Caco-2 (cell line): ENCODE data around the gene JPH2. TPM values are rescaled to one million over a fixed set of nuclear protein-coding genes. Genes with fewer than 3 reads are reported as not detected.

Experiments
- BruUV-seq: library from RNA; stranded (reverse); fragments of 400-500 nt; replicated peaks from 2 replicates; lab custom pipeline; 2021; lab: Mats Ljungman, UMichigan
- CTCF ChIA-PET: fragments of 300-600 bp; sonication (Branson Sonifier 250); formaldehyde crosslinking; loops from one replicate; lab custom pipeline; 2022; ENCODE audit warnings: antibody characterized with exemption; lab: Charles Lee
- POLR2A ChIA-PET: fragments of 300-600 bp; sonication (Branson Sonifier 250); formaldehyde crosslinking; loops from one replicate; lab custom pipeline; 2022; ENCODE audit warnings: antibody characterized with exemption; lab: Charles Lee
- DNase-seq, 2 experiments: peaks; one replicate each; pipeline versions ENCODE4 v3.0.0 to v3.0.0-alpha.2; 2020 to 2022
- H3K27me3 ChIP-seq: replicated peaks from 2 replicates; pipeline ENCODE4 v1.6.0; 2011; ENCODE audit warnings: low read length; ENCODE audit not compliant: control insufficient read depth, insufficient read depth
- H3K36me3 ChIP-seq: 2 replicates; pipeline ENCODE4 v1.5.1; 2011; ENCODE audit warnings: low read length; ENCODE audit not compliant: control insufficient read depth, insufficient read depth
- H3K4me1 ChIP-seq: fragments of 250-450 bp; sonication (Bioruptor Pico); 2 replicates; pipeline ENCODE4 v1.5.1; 2020; ENCODE audit warnings: mild to moderate bottlenecking
- H3K4me3 ChIP-seq: 2 replicates; pipeline ENCODE4 v1.5.1; 2011; ENCODE audit warnings: low read depth, mild to moderate bottlenecking, control low read depth, low read length
- H3K9me3 ChIP-seq: fragments of 250-450 bp; sonication (Bioruptor Pico); 2 replicates; pipeline ENCODE4 v1.5.1; 2020; ENCODE audit warnings: mild to moderate bottlenecking, moderate library complexity
- H3K27ac Mint-ChIP-seq: one replicate; pipeline ENCODE4 v1.8.0; 2022; ENCODE audit warnings: mixed read lengths; ENCODE audit not compliant: unreplicated experiment
- H3K27me3 Mint-ChIP-seq: one replicate; pipeline ENCODE4 v1.8.0; 2022; ENCODE audit warnings: mixed read lengths; ENCODE audit not compliant: insufficient read depth, unreplicated experiment
- H3K36me3 Mint-ChIP-seq: one replicate; pipeline ENCODE4 v1.8.0; 2022; ENCODE audit warnings: mild to moderate bottlenecking, mixed read lengths; ENCODE audit not compliant: insufficient read depth, unreplicated experiment
- H3K4me1 Mint-ChIP-seq: one replicate; pipeline ENCODE4 v1.8.0; 2022; ENCODE audit warnings: low read depth, mixed read lengths; ENCODE audit not compliant: unreplicated experiment
- H3K4me3 Mint-ChIP-seq: one replicate; pipeline ENCODE4 v1.8.0; 2022; ENCODE audit warnings: mild to moderate bottlenecking, moderate library complexity, mixed read lengths; ENCODE audit not compliant: unreplicated experiment
- H3K9me3 Mint-ChIP-seq: one replicate; pipeline ENCODE4 v1.8.0; 2022; ENCODE audit warnings: mixed read lengths; ENCODE audit not compliant: unreplicated experiment
- intact Hi-C: fragments of 100-400 bp; cut with micrococcal nuclease; formaldehyde crosslinking; loops from one replicate; pipeline ENCODE4 v1.10.0; 2022; ENCODE audit not compliant: unreplicated experiment
- total RNA-seq: library from RNA; stranded (reverse); gene quantifications from 2 replicates; pipeline ENCODE4 v1.2.3, GENCODE V29; 2022
- TF ChIP-seq, protein P1 (sequence below), 2 experiments: fragments of 200-600 bp in 1 of 2; IDR thresholded peaks; 1 replicate in 1 of 2; 2 replicates in 1 of 2; pipeline versions ENCODE4 v1.5.1 to v1.8.0; 2011 to 2022; ENCODE audit warnings: antibody characterized with exemption in 1 of 2, control low read depth in 1 of 2, inconsistent platforms in 1 of 2, low read depth in 1 of 2, low read length in 1 of 2, mild to moderate bottlenecking in 1 of 2, moderate library complexity in 1 of 2; ENCODE audit not compliant: insufficient read depth in 1 of 2, severe bottlenecking in 1 of 2, unreplicated experiment in 1 of 2

Gene JPH2
- total RNA-seq, 1 experiment from 2014 or later: 10.5 TPM

DNA sequence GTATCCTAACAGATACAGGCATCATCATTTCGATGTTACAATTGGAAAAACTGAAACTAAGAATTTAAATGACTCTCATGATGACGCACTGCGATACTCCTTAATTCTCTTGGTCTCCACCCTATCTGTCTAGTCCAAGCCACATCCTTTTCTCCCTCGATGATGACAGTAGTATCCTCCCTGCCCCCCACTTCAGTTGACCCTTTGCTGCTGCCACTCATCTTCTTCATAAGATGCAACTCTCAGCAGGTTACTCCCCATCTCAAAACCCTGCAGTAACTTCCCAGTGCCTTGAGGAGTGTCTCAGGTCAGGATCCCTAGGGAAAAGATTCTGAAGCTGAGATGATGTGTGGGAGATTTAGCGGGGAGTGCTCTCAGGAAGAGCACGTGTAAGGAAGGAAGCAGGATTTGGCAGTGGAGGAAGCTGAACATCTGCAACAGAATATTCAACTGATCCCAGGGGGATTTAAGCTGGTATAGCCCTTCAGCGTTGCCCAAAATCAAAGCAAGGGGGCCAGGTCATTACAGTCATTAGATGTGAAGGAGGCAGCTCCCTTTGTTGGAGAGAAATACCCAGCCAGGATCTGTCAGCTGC lies 16.1 kb downstream of the JPH2 start:
- Mint-ChIP-seq H3K27me3 (no peaks in the 10 kb centered on the region), H3K36me3 (no peaks in the 10 kb centered on the region), H3K9me3 (no peaks in the 10 kb centered on the region), H3K27ac (no peak overlapping the region), H3K4me1 (peaks cover 3% of the 10 kb centered on the region), H3K4me3 (no peak overlapping the region)
- no peak for DNase-seq
- POLR2A ChIA-PET: no interaction called here
- no TSS peak for BruUV-seq
- Histone ChIP-seq H3K27me3 (no peaks in the 10 kb centered on the region), H3K9me3 (no peaks in the 10 kb centered on the region), H3K36me3 (no peaks in the 10 kb centered on the region), H3K4me1 (0 out of 2 replicates have a peak, but pooled peaks cover 9% of the 10 kb centered on the region), H3K4me3 (no peak overlapping the region)
- CTCF ChIA-PET: interaction anchor here (1.4 kb wide), 1 partner anchor 19 kb away, joined by 3 read pairs; no protein-coding TSS in a partner anchor
- TF ChIP-seq, protein P1, sequence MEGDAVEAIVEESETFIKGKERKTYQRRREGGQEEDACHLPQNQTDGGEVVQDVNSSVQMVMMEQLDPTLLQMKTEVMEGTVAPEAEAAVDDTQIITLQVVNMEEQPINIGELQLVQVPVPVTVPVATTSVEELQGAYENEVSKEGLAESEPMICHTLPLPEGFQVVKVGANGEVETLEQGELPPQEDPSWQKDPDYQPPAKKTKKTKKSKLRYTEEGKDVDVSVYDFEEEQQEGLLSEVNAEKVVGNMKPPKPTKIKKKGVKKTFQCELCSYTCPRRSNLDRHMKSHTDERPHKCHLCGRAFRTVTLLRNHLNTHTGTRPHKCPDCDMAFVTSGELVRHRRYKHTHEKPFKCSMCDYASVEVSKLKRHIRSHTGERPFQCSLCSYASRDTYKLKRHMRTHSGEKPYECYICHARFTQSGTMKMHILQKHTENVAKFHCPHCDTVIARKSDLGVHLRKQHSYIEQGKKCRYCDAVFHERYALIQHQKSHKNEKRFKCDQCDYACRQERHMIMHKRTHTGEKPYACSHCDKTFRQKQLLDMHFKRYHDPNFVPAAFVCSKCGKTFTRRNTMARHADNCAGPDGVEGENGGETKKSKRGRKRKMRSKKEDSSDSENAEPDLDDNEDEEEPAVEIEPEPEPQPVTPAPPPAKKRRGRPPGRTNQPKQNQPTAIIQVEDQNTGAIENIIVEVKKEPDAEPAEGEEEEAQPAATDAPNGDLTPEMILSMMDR (IDR thresholded peaks at IDR 0.05; ENCODE audit: insufficient read depth in 1 of 2, low read depth in 1 of 2, low read length in 1 of 2, severe bottlenecking in 1 of 2, unreplicated experiment in 1 of 2): no peak
- intact Hi-C loops: no loop called here

GRCh38 chr20:44167736-44168135 lies 19.3 kb downstream of the JPH2 start:
- TF ChIP-seq, protein P1 (IDR thresholded peaks at IDR 0.05; ENCODE audit: insufficient read depth in 1 of 2, low read depth in 1 of 2, low read length in 1 of 2, severe bottlenecking in 1 of 2, unreplicated experiment in 1 of 2): no peak
- Mint-ChIP-seq H3K4me1 (peaks cover 10% of the 10 kb centered on the region), H3K4me3 (no peak overlapping the region), H3K36me3 (peaks cover 4% of the 10 kb centered on the region), H3K27me3 (no peaks in the 10 kb centered on the region), H3K9me3 (no peaks in the 10 kb centered on the region), H3K27ac (no peak overlapping the region)
- H3K4me3 ChIP-seq: no peak overlapping the region
- H3K36me3 ChIP-seq: no peaks in the 10 kb centered on the region
- ChIA-PET POLR2A (no interaction called here), CTCF (interaction anchor here (2.8 kb wide), 1 partner anchor 21 kb away, joined by 25 read pairs; no protein-coding TSS in a partner anchor)
- no peaks in the 10 kb centered on the region for H3K27me3 ChIP-seq
- no peaks in the 10 kb centered on the region for H3K9me3 ChIP-seq
- no peak for DNase-seq
- 0 out of 2 replicates have a peak, but pooled peaks cover 11% of the 10 kb centered on the region for H3K4me1 ChIP-seq
- intact Hi-C loops: no loop called here
- BruUV-seq: no TSS peak

GRCh38 chr20:44166477-44166876 lies 20.5 kb downstream of the JPH2 start:
- TF ChIP-seq, protein P1 (IDR thresholded peaks at IDR 0.05; ENCODE audit: insufficient read depth in 1 of 2, low read depth in 1 of 2, low read length in 1 of 2, severe bottlenecking in 1 of 2, unreplicated experiment in 1 of 2): no peak

More at GRCh38 chr20:44166477-44166876, 20.5 kb downstream of the JPH2 start:
- CTCF ChIA-PET: interaction anchor here (1.2 to 2.8 kb wide), 2 partner anchors 23 to 50 kb away, joined by 5 to 25 read pairs; no protein-coding TSS in a partner anchor
- H3K27me3 ChIP-seq: no peaks in the 10 kb centered on the region
- POLR2A ChIA-PET: no interaction called here
- H3K9me3 ChIP-seq: no peaks in the 10 kb centered on the region
- H3K4me1 Mint-ChIP-seq: peaks cover 10% of the 10 kb centered on the region
- H3K4me1 ChIP-seq: 0 out of 2 replicates have a peak, but pooled peaks cover 11% of the 10 kb centered on the region
- no peak for DNase-seq
- no peak overlapping the region for H3K27ac Mint-ChIP-seq
- H3K9me3 Mint-ChIP-seq: no peaks in the 10 kb centered on the region
- intact Hi-C loops: no loop called here
- H3K4me3 ChIP-seq: no peak overlapping the region
- H3K36me3 ChIP-seq: no peaks in the 10 kb centered on the region
- H3K4me3 Mint-ChIP-seq: no peak overlapping the region
- H3K36me3 Mint-ChIP-seq: peaks cover 4% of the 10 kb centered on the region
- BruUV-seq: no TSS peak
- H3K27me3 Mint-ChIP-seq: no peaks in the 10 kb centered on the region
